GM18517 (cell line): ENCODE data around the gene CTXN3.

ENCODE experiments used
- ATAC-seq: cut with Tn5 transposase; IDR thresholded peaks from one replicate; pipeline ENCODE4 v1.9.1; 2021; ENCODE audit warnings: mild to moderate bottlenecking, moderate library complexity; ENCODE audit not compliant: unreplicated experiment

Gene CTXN3

GRCh38 chr5:127696683-127697082, 47.8 kb downstream of the CTXN3 start:
- ATAC-seq = no peak

DNA sequence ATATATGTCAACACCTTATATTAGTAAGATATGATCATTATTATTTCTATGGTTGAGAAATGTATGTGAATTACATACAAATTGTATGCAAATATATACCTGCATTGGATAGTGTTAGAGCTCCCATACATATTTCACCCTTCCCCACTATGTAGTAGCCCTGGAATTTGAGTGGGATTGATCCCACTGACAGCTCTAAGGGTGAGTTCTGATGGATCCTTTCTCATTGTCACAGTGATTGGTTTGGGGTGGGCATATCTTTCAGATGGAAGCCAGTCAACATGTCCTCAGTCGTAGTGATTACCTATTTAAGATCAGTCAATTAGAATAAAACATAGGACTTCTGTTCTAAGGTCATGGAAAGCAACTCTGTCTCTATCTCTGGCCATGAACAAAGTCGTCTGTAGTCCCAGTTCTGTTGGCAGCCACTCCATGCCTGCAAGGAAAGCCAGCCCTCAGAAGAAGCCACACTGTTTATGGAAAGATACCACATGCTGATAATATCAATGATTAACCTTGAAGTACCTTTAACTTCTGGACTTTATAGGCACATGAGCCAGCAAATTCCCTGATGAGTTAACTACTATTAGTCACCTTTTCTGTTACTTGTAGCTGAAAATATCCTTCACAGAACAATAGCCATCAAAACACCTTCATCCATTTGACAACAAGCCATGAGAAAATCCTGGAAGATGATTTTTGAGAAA, 49.2 kb downstream of the CTXN3 start:
- no peak for ATAC-seq

DNA sequence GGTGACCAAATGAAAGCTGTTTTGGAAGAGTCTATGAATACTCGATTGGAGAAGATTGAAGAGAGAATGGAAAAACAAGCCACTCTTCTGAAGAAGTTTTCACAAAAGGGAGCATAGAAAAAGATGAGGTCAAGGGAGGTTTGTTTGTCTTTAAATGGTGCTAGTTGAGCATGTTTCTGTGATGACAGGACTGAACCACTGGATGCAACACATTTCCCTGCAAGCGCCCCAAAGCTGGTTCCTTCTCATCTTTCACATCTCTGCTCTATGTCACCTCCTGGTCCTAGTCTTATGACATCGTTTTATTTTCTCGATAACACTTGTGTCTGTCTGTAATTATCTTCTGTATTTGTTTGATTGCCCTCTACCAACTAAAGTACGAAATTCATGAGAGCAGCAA, 50.5 kb downstream of the CTXN3 start:
- no peak for ATAC-seq

GRCh38 chr5:127700237-127700766, 51.4 kb downstream of the CTXN3 start:
- ATAC-seq = no peak

- no peak for ATAC-seq
These were observed 53.6 kb downstream of the CTXN3 start for GRCh38 chr5:127702434-127702833.

DNA sequence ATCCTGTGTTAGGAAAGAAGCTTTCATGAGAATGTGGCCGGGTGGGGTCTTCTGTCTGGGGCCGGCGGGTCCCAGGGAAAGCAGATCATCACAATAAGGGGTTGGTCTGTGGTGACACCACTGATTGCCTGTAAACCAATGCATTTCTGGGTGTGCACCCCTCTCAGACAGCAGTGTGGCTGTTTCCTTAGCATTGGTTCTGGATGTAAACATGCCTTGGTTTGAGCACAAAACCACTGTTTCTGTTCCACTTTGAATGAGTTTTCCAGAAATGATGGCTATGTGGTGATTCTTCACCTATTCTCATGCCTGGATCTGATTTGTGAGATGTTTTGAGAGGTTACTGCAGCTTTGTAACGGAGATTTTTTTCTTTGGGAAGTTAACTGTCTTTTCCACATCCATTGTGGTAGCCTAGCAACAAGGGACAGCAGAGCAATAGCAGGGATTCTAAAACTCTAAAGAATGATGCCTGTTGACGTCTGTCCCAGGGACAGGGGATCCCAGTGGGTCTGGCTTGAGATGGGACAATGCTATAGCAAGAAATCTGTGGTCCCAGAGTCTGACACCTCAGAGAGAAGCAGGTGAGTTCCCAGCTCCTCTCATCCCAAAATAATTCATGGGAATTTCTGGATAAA, 54.2 kb downstream of the CTXN3 start, which contains the start of gene CCDC192:
TSS of gene CCDC192 (plus strand) at position 466 of the 636 bp plus-strand sequence. CDS start at position 521, 55 bp downstream.
- no peak for ATAC-seq

DNA sequence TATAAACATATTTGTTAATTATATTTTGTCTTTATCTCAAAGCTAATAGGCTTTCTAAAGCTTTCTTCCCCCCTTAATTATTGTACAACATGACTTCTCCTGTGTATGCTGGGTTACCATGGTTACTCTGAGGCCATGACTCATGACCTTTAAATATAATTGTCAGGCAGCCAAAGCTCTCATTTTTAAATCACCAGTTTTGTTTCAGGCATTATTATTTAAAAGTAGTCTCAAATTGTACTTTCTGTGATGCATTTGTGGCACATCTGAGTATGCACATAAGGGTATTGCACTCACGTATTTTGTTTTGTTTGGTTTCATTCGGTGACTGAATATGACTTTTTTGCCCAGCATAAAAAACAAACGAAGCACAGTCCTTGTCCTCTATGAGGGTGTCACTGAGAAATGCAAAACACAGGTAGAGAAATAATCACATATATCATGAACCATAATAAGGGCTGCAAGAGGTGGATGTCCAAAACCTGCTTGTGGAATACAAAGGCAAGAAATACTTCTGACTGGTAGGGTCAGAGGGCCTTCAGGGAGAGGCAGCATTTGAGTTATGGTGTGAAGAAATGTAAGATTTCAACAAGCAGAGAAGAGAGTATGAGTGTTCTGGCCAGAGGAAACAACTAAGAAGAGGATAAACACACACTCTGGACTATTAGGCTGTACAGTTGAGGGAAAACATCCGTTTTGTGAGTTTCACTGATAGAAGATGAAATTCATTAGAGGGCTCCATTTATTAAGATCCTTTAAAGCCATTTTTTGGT, 56.4 kb downstream of the CTXN3 start:
- ATAC-seq = no peak

DNA sequence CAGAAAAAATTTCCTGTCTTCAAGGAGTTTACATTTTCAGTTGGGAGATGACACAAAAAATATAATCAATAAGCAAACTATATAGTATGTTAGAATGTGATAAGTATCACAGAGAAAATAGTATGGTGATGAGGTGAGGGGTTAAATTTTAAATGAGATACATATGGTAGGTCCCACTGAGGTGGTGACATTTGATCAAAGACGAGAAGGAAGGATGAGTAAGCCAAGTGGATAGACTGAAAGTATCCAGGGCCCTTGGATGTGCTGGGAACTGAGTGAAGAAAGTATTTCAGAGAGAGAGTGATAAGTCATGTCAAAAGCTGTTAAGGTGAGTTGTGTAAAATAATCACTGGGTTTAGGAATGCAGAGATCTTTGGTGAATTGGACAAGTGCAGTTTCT, 57.8 kb downstream of the CTXN3 start:
- no peak for ATAC-seq

GRCh38 chr5:127707209-127707608, 58.3 kb downstream of the CTXN3 start:
- ATAC-seq = no peak
